Loucy (cell line): ENCODE data around the gene VAV2.

Source experiments
- H2AFZ ChIP-seq: fragments of 200-600 bp; sonication (generic); 2 replicates; pipeline ENCODE4 v1.6.0; 2016; ENCODE audit warnings: antibody characterized with exemption, mild to moderate bottlenecking, low read length, moderate library complexity
- H3F3A ChIP-seq: fragments of 200-600 bp; 2 replicates; pipeline ENCODE4 v1.6.0; 2016; ENCODE audit warnings: antibody characterized with exemption, low read depth, mild to moderate bottlenecking
- H3K27me3 ChIP-seq: fragments of 200-600 bp; sonication (generic); 2 replicates; pipeline ENCODE4 v1.6.1; 2014; ENCODE audit warnings: low read length, mild to moderate bottlenecking; ENCODE audit not compliant: insufficient read depth, poor library complexity, severe bottlenecking
- H3K36me3 ChIP-seq: fragments of 200-600 bp; sonication (generic); 2 replicates; pipeline ENCODE4 v1.6.1; 2016; ENCODE audit warnings: low read length; ENCODE audit not compliant: insufficient read depth
- H3K4me1 ChIP-seq: fragments of 200-600 bp; sonication (generic); 2 replicates; pipeline ENCODE4 v1.5.1; 2014; ENCODE audit warnings: low read length, mild to moderate bottlenecking; ENCODE audit not compliant: insufficient read depth, poor library complexity, severe bottlenecking
- H3K4me2 ChIP-seq: fragments of 200-600 bp; sonication (generic); 2 replicates; pipeline ENCODE4 v1.6.0; 2014; ENCODE audit warnings: antibody characterized with exemption, low read length, low read depth, mild to moderate bottlenecking; ENCODE audit not compliant: poor library complexity, severe bottlenecking
- H3K4me3 ChIP-seq: fragments of 200-600 bp; sonication (generic); 2 replicates; pipeline ENCODE4 v1.5.1; 2014; ENCODE audit warnings: low read length, mild to moderate bottlenecking, mixed read lengths; ENCODE audit not compliant: poor library complexity, severe bottlenecking
- H3K79me2 ChIP-seq: fragments of 200-600 bp; sonication (generic); 2 replicates; pipeline ENCODE4 v1.6.1; 2014; ENCODE audit warnings: low read length; ENCODE audit not compliant: insufficient read depth
- H3K9ac ChIP-seq: fragments of 200-600 bp; sonication (generic); 2 replicates; pipeline ENCODE4 v1.6.0; 2014; ENCODE audit warnings: mild to moderate bottlenecking, low read depth, low read length, moderate library complexity; ENCODE audit not compliant: poor library complexity, severe bottlenecking
- H3K9me2 ChIP-seq: fragments of 200-600 bp; sonication (generic); replicated peaks from 2 replicates; pipeline ENCODE4 v1.6.1; 2016; ENCODE audit warnings: low read depth, low read length, mixed read lengths
- H3K9me3 ChIP-seq: fragments of 200-600 bp; sonication (generic); 2 replicates; pipeline ENCODE4 v1.6.1; 2014; ENCODE audit warnings: mild to moderate bottlenecking, antibody characterized with exemption, low read length, low read depth; ENCODE audit not compliant: insufficient read depth
- H4K20me1 ChIP-seq: fragments of 200-600 bp; sonication (generic); 2 replicates; pipeline ENCODE4 v1.6.0; 2014; ENCODE audit warnings: antibody characterized with exemption, low read length, mild to moderate bottlenecking; ENCODE audit not compliant: insufficient read depth, poor library complexity, severe bottlenecking
- CTCF ChIP-seq: fragments of 200-600 bp; sonication (generic); conservative IDR thresholded peaks from 2 replicates; pipeline ENCODE4 v1.5.1; 2014; ENCODE audit warnings: mild to moderate bottlenecking, antibody characterized with exemption, low read length
- EZH2phosphoT487 ChIP-seq: fragments of 200-600 bp; IDR thresholded peaks from 2 replicates; pipeline ENCODE4 v1.6.1; 2018; ENCODE audit warnings: antibody characterized with exemption, mild to moderate bottlenecking, moderate library complexity, borderline replicate concordance

The VAV2 gene

GRCh38 chr9:133917375-133917774 is 74.7 kb downstream of the VAV2 start:
- H3K36me3 ChIP-seq, result no peaks in the 10 kb centered on the region
- no peak for TF ChIP-seq CTCF
- TF ChIP-seq EZH2phosphoT487, result no peak
- H3K4me3 ChIP-seq, result no peak overlapping the region
- H4K20me1 ChIP-seq, result no peaks in the 10 kb centered on the region
- no peak overlapping the region for H3K4me2 ChIP-seq
- no peaks in the 10 kb centered on the region for H3K9me2 ChIP-seq
- no peak overlapping the region for H3K9ac ChIP-seq
- H3K4me1 ChIP-seq, result no peaks in the 10 kb centered on the region
- no peaks in the 10 kb centered on the region for H3K9me3 ChIP-seq
- H3K79me2 ChIP-seq, result peaks cover 7% of the 10 kb centered on the region; the same call in 1 of the 2 replicates
- no peaks in the 10 kb centered on the region for H3F3A ChIP-seq
- H2AFZ ChIP-seq, result no peak overlapping the region
- no peaks in the 10 kb centered on the region for H3K27me3 ChIP-seq

DNA sequence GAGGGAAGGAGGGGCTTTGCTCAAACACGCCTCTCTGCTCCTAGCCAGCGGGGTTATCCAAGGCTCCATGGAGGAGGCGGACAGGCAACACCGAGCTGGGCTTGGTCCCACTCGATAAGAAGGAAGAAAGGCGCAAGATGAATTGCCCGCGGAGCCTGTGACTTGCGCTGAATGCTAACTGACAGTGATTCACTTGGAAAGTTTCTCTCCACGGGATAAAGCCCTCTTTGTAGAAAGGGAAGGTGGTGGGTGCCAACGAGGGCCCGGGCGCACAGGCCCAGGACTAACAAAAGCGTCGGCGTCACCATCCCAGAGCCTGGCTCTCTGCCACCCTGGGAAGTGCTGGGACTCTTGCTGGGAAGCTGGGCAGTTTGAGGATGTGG is 76.0 kb downstream of the VAV2 start:
- no peak for TF ChIP-seq CTCF
- TF ChIP-seq EZH2phosphoT487, result no peak
- Histone ChIP-seq H4K20me1 (no peaks in the 10 kb centered on the region), H3K4me3 (no peak overlapping the region), H3K36me3 (no peaks in the 10 kb centered on the region), H3F3A (no peaks in the 10 kb centered on the region), H3K27me3 (no peaks in the 10 kb centered on the region), H3K4me2 (no peak overlapping the region), H3K9ac (no peak overlapping the region), H3K9me2 (no peaks in the 10 kb centered on the region), H3K9me3 (no peaks in the 10 kb centered on the region), H3K4me1 (no peaks in the 10 kb centered on the region), H2AFZ (no peak overlapping the region), H3K79me2 (peaks cover 3% of the 10 kb centered on the region; the same call in 1 of the 2 replicates)

GRCh38 chr9:133915534-133916158 is 76.5 kb downstream of the VAV2 start:
- no peak overlapping the region for H3K9ac ChIP-seq
- no peaks in the 10 kb centered on the region for H4K20me1 ChIP-seq
- TF ChIP-seq CTCF (no peak), EZH2phosphoT487 (no peak)
- no peaks in the 10 kb centered on the region for H3K9me3 ChIP-seq
- peaks cover 4% of the 10 kb centered on the region; the same call in 1 of the 2 replicates for H3K79me2 ChIP-seq
- H3F3A ChIP-seq, result no peaks in the 10 kb centered on the region
- no peak overlapping the region for H3K4me3 ChIP-seq
- H3K27me3 ChIP-seq, result no peaks in the 10 kb centered on the region
- no peaks in the 10 kb centered on the region for H3K36me3 ChIP-seq
- H3K4me1 ChIP-seq, result no peaks in the 10 kb centered on the region
- no peak overlapping the region for H3K4me2 ChIP-seq
- no peak overlapping the region for H2AFZ ChIP-seq
- H3K9me2 ChIP-seq, result no peaks in the 10 kb centered on the region
